NK-92 (cell line): Measurements from ENCODE around the gene CYP27C1.

Experiments used
- DNase-seq: peaks from one replicate; lab custom pipeline; 2025; ENCODE audit not compliant: unreplicated experiment; lab: John Stamatoyannopoulos, UW

The CYP27C1 gene

GRCh38 chr2:127155028-127155581, 65.0 kb downstream of the CYP27C1 start:
- DNase-seq, result no peak

GRCh38 chr2:127154396-127154795, 65.7 kb downstream of the CYP27C1 start:
- no peak for DNase-seq

DNA sequence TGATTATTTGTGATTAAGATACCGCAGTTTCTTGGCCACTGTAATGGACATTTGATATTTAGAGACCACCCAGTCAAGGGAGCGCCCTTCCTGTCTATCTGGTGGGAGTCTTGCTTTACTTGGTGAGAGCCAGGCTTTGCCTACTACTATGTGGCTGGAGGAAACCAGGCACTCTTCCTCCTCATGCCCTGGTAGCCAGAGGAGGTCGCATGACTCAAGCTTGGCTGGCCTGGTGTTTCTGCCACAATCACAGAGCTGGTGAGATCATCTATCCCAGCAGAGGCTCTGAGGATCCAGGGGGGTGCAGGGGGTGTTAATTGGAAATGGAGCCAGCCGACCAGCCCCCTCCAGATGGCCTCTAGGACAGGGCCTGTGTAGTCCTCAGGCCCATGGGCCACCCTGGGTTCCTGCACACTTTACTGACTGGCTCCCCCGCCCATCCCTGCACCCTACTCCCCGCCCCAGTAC, 66.4 kb downstream of the CYP27C1 start:
- no peak for DNase-seq

- no peak for DNase-seq
Measured at GRCh38 chr2:127150996-127151395, 69.1 kb downstream of the CYP27C1 start.

- DNase-seq, result no peak
Measured at GRCh38 chr2:127149384-127149783, 70.7 kb downstream of the CYP27C1 start.

GRCh38 chr2:127146820-127147502, 73.1 kb downstream of the CYP27C1 start:
- no peak for DNase-seq

- no peak for DNase-seq
Measured at GRCh38 chr2:127146071-127146725, 73.9 kb downstream of the CYP27C1 start.

GRCh38 chr2:127145280-127145895, 74.7 kb downstream of the CYP27C1 start:
- DNase-seq, result no peak

- no peak for DNase-seq
Measured at GRCh38 chr2:127143841-127144782, 76.0 kb downstream of the CYP27C1 start.

DNA sequence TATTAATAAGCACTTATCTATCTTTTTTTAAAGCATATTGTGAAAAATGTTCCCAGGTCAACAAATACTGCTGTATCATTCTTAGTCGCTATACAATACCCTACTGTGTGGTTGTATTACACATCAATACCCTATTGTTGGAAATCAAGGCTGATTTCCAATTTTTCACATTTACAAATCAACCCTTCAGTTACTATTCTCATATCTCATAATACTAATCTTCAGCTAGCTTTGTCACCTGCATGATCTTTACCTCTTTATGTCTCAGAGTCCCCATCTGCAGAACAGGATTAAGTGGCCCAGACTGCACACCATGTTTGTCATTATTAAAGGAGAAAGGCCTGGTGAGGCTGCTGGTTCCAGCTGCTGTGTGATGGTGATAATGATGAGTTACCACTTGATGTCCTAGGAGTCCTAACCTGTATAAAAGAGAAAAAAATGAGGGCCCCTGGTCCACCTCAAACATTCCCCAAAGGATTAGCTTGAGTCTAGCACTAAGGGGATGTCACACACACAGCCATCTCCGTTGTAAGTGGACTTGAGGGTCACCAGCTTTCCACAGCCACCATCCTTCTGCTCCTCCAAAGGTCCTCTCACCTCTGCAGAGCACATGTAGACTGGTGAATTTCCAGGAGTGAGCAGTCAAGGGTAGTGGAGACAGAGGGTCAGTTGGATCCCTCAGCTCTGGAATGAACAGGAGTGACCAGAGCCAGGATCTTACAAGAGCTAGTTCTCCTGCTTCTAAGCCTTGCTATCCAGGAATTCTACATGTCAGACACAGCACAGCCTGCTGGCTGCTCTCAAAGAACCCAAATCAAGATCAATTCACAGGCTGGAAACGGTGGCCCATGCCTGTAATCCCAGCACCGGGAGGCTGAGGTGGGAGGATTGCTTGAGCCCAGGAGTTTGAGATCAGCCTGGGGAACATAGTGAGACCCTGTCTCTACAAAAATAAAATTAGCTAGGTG, 77.2 kb downstream of the CYP27C1 start:
- DNase-seq, result no peak

- DNase-seq, result no peak
Measured at GRCh38 chr2:127140538-127140937, 79.6 kb downstream of the CYP27C1 start.

DNA sequence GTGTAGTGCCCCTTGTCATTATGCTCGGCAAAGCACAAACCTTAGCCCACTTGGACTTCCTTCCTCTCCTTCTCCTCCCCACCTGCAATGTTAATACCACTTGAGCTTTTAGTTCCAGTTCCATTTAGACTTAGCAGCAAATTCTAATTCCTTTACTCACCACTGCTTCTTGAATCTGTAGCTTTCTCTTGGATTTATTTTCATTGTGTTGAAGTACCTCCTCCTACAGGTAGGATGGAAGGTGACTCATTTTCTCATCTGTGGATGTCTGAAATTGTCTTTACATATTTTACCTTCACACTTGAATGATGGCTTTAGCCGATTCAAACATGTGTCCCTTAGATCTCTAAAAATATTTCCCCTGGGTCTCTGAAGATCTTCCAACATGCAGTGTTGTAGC, 80.3 kb downstream of the CYP27C1 start:
- no peak for DNase-seq

GRCh38 chr2:127138281-127138680, 81.8 kb downstream of the CYP27C1 start:
- no peak for DNase-seq

- DNase-seq, result no peak
Measured at GRCh38 chr2:127137741-127138140, 82.4 kb downstream of the CYP27C1 start.

DNA sequence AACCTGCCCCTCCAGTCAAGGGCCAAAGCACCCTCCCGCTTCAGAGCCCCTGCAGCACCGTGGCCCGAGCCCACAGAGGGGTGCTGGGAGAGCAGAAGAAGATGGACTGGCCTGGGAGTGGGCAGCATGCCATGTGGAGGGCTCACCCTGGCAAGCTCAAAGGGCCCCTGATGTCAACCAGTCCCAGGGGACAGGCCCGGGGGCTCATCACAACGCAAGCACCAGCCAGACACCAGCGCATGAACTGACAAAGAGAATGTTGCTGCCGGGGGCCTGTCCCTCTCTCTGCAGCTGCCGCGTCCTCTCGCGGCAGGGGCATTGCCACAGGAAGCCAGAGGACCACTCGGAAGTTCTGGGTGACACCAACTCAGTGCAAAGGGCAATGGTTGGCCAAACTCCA, 82.9 kb downstream of the CYP27C1 start:
- DNase-seq, result no peak

GRCh38 chr2:127134833-127135830, 85.0 kb downstream of the CYP27C1 start:
- no peak for DNase-seq

DNA sequence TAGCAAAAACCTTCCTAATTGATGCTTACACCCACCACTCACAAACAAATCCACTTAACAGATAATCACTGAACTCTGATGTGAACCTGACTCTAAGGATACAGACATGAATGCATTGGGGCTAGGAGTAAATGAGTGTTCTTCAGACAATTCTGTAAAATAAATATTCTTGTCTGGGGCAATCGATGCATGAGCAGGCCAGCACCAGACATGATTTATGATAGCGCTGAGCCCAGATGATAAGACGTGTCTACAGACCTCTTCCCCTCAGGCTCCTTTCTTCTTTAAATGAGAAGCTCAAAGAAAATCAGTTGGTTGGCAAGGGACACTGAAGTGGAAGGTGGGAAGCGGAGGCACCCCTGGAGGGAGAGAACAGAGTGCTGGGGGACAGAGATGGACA, 85.9 kb downstream of the CYP27C1 start:
- no peak for DNase-seq
